PC-9 (cell line): ENCODE measurements around the gene ASB16.
"Not testable (repeated sequence)": the region's sequence is repeated elsewhere in the genome, so short reads cannot be mapped to it uniquely, and the experiment has no call there.

Experiments
- CTCF ChIP-seq: fragments of 200-600 bp; sonication (generic); conservative IDR thresholded peaks from 2 replicates; pipeline ENCODE4 v1.6.1; 2017; ENCODE audit warnings: mixed run types, antibody characterized with exemption, mild to moderate bottlenecking, moderate library complexity
- EZH2 ChIP-seq: fragments of 200-600 bp; sonication (generic); IDR thresholded peaks from 2 replicates; pipeline ENCODE4 v1.8.0; 2017; ENCODE audit warnings: antibody characterized with exemption, low read depth

GRCh38 chr17:44149066-44149465, 21.4 kb upstream of the ASB16 start:
- not testable (repeated sequence) for TF ChIP-seq CTCF, EZH2
